HepG2 (cell line): Measurements from ENCODE around the gene APOA1. TPM values are rescaled to one million over a fixed set of nuclear protein-coding genes. Genes with fewer than 3 reads are reported as not detected.

ENCODE experiments used
- CBX2 ChIP-seq, 2 experiments: fragments of 200-600 bp in 1 of 2; sonication (generic); formaldehyde crosslinking in 1 of 2; IDR thresholded peaks; 2 replicates each; pipeline versions ENCODE4 v1.7.0 to v1.8.1; 2018 to 2022; ENCODE audit warnings: low read depth in 2 of 2, low read length in 1 of 2, mild to moderate bottlenecking in 1 of 2, missing genetic modification reagents in 1 of 2
- ESRRA ChIP-seq: sonication (generic); formaldehyde crosslinking; IDR thresholded peaks from 2 replicates; pipeline ENCODE4 v1.5.1; 2020; ENCODE audit warnings: mild to moderate bottlenecking, low read depth, missing genetic modification reagents
- HMGXB3 ChIP-seq: sonication (generic); formaldehyde crosslinking; IDR thresholded peaks from 2 replicates; pipeline ENCODE4 v1.4.0; 2020; ENCODE audit warnings: missing genetic modification reagents, borderline replicate concordance
- MZF1 ChIP-seq: sonication (generic); formaldehyde crosslinking; IDR thresholded peaks from 2 replicates; pipeline ENCODE4 v1.8.1; 2023; ENCODE audit warnings: mild to moderate bottlenecking, missing genetic modification reagents, borderline replicate concordance
- NCOR1 ChIP-seq: fragments of 200-600 bp; sonication (generic); IDR thresholded peaks from 2 replicates; pipeline ENCODE4 v1.7.0; 2017; ENCODE audit warnings: antibody characterized with exemption, low read length, borderline replicate concordance
- POLR2AphosphoS5 ChIP-seq: IDR thresholded peaks from 2 replicates; pipeline ENCODE4 v1.6.1; 2012; ENCODE audit warnings: low read depth, low read length
- REXO4 ChIP-seq: sonication (generic); formaldehyde crosslinking; IDR thresholded peaks from 2 replicates; pipeline ENCODE4 v1.8.0; 2022; ENCODE audit warnings: missing genetic modification reagents, mild to moderate bottlenecking, borderline replicate concordance
- RXRB ChIP-seq: IDR thresholded peaks from 2 replicates; pipeline ENCODE4 v1.6.1; 2016; ENCODE audit warnings: borderline replicate concordance, missing genetic modification reagents, missing compliant biosample characterization
- TAF1 ChIP-seq: sonication (generic); formaldehyde crosslinking; IDR thresholded peaks from 2 replicates; pipeline ENCODE4 v1.4.0; 2020; ENCODE audit warnings: missing genetic modification reagents
- TEF ChIP-seq: sonication (generic); formaldehyde crosslinking; IDR thresholded peaks from 2 replicates; pipeline ENCODE4 v1.5.0; 2020; ENCODE audit warnings: missing genetic modification reagents
- UBTF ChIP-seq: sonication (generic); formaldehyde crosslinking; IDR thresholded peaks from 2 replicates; pipeline ENCODE4 v1.4.0; 2020; ENCODE audit warnings: mild to moderate bottlenecking, missing genetic modification reagents
- ZFP36L1 ChIP-seq: sonication (generic); formaldehyde crosslinking; IDR thresholded peaks from 2 replicates; pipeline ENCODE4 v1.8.0; 2022; ENCODE audit warnings: mild to moderate bottlenecking, missing genetic modification reagents, moderate library complexity
- ZFP91 ChIP-seq: sonication (generic); formaldehyde crosslinking; IDR thresholded peaks from 2 replicates; pipeline ENCODE4 v1.9.0; 2022; ENCODE audit warnings: missing genetic modification reagents, mild to moderate bottlenecking, borderline replicate concordance
- ZNF253 ChIP-seq: sonication (generic); formaldehyde crosslinking; IDR thresholded peaks from 2 replicates; pipeline ENCODE4 v1.8.0; 2022; ENCODE audit warnings: mild to moderate bottlenecking, missing genetic modification reagents, borderline replicate concordance
- ZNF264 ChIP-seq: sonication (generic); formaldehyde crosslinking; IDR thresholded peaks from 2 replicates; pipeline ENCODE4 v1.4.0; 2020; ENCODE audit warnings: missing genetic modification reagents
- ZNF564 ChIP-seq: sonication (generic); formaldehyde crosslinking; IDR thresholded peaks from 2 replicates; pipeline ENCODE4 v1.8.1; 2023; ENCODE audit warnings: mild to moderate bottlenecking, missing genetic modification reagents
- ZNF672 ChIP-seq: sonication (generic); formaldehyde crosslinking; IDR thresholded peaks from 2 replicates; pipeline ENCODE4 v1.8.1; 2022; ENCODE audit warnings: missing genetic modification reagents
- ZSCAN21 ChIP-seq: sonication (generic); formaldehyde crosslinking; IDR thresholded peaks from 2 replicates; pipeline ENCODE4 v1.8.0; 2022; ENCODE audit warnings: mild to moderate bottlenecking, missing genetic modification reagents, moderate library complexity, borderline replicate concordance
- polyA plus RNA-seq, 8 experiments: library from polyadenylated mRNA; depleted of rRNA in 3 of 8; stranded (reverse) in 7 of 8; unstranded in 1 of 8; fragments of >200 nt; fragmentation: Illumina TruSeq in 4 of 8; extraction: Trizol in 4 of 8; gene quantifications; 2 replicates each; pipeline versions ENCODE4 v1.2.1 to v1.2.3, GENCODE V29; 2011 to 2016; ENCODE audit warnings: low read depth in 4 of 8, missing spikeins in 1 of 8, mixed read lengths in 1 of 8; ENCODE audit not compliant: insufficient read depth in 1 of 8
- total RNA-seq, 5 experiments: library from RNA; depleted of rRNA; stranded (reverse); fragments of >200 nt; fragmentation: Illumina TruSeq; extraction: Trizol; gene quantifications; 2 replicates each; pipeline ENCODE4 v1.2.3, GENCODE V29; 2016; ENCODE audit warnings: low read depth in 1 of 5

Gene APOA1
- total and polyA plus RNA-seq, 2 of the 13 experiments (the other 11 are each of a cell fraction or from before 2014, with no cell fraction given), result 1,973 to 5,485 TPM

- TF ChIP-seq TEF (CRISPR knock-in tag), result no peak
- peak; percentile 85 for TF ChIP-seq UBTF (CRISPR knock-in tag)
- no peak for TF ChIP-seq NCOR1
- TF ChIP-seq ZFP36L1, result peak; percentile 54; the same call in 1 of the 2 replicates
- no peak for TF ChIP-seq ZNF264
- no peak for TF ChIP-seq CBX2 (IDR thresholded peaks at IDR 0.05; ENCODE audit: low read depth, low read length)
- TF ChIP-seq CBX2 (CRISPR knock-in tag; IDR thresholded peaks at IDR 0.05; ENCODE audit: low read depth), result no peak
- TF ChIP-seq ZNF253, result 0 out of 2 replicates have a peak, but pooled peaks have one; percentile 67
- TF ChIP-seq ZNF564 (CRISPR knock-in tag), result peak; percentile 37; the same call in 1 of the 2 replicates
- TF ChIP-seq HMGXB3 (CRISPR knock-in tag), result no peak
- TF ChIP-seq RXRB, result peak; percentile 45; the same call in 1 of the 2 replicates
- peak; percentile 42; the same call in 1 of the 2 replicates for TF ChIP-seq TAF1 (CRISPR knock-in tag)
- no peak; the same call in 1 of the 2 replicates for TF ChIP-seq ZNF672 (CRISPR knock-in tag)
- peak; percentile 58 for TF ChIP-seq POLR2AphosphoS5
- TF ChIP-seq ZSCAN21 (CRISPR knock-in tag), result peak; percentile 83
- TF ChIP-seq ESRRA (CRISPR knock-in tag), result peak; percentile 39; the same call in 1 of the 2 replicates
- 0 out of 2 replicates have a peak, but pooled peaks have one; percentile 42 for TF ChIP-seq ZFP91 (CRISPR knock-in tag)
- peak; percentile 54; the same call in 1 of the 2 replicates for TF ChIP-seq REXO4 (CRISPR knock-in tag)
- TF ChIP-seq MZF1 (CRISPR knock-in tag), result peak; percentile 90; the same call in 1 of the 2 replicates
Observed at GRCh38 chr11:116835791-116836631, 1.4 kb downstream of the APOA1 start (continued).
